Uterus (tissue), 2 donors: Measurements from ENCODE around the gene IKZF3.

Experiments used
- POLR2A ChIP-seq, 2 donors: fragments of 450-650 bp; IDR thresholded peaks; one replicate each; pipeline ENCODE4 v1.6.1; 2016; ENCODE audit warnings: antibody characterized with exemption in 2 of 2, mild to moderate bottlenecking in 1 of 2, moderate library complexity in 1 of 2
- TF ChIP-seq, protein P1 (sequence below), 4 experiments: fragments of 200-600 bp in 2 of 4; fragments of 450-650 bp in 2 of 4; sonication (generic) in 2 of 4; IDR thresholded peaks; one replicate each; pipeline ENCODE4 v1.5.1; 2016 to 2019; ENCODE audit warnings: antibody characterized with exemption in 4 of 4, mild to moderate bottlenecking in 2 of 4, moderate library complexity in 1 of 4

DNA sequence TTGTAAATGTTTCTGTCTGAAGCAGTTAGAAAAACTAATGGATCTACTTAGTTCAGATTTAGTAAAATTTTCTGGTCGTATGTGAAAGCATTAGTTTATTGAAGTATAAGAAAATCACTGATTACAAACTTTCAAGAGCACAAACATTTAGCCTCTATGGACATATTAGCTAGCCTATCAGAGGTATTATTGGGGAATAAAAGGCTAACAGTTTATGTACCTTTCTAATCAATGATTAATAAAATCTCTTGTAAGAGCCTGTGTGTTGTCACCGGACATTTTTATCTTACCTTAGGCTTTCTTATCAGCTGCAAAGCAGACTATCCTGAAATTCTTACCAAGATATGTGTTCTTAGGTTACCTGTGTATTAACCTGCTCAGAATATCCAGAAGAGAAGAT, 25.1 kb upstream of the IKZF3 start:
- TF ChIP-seq, protein P1, sequence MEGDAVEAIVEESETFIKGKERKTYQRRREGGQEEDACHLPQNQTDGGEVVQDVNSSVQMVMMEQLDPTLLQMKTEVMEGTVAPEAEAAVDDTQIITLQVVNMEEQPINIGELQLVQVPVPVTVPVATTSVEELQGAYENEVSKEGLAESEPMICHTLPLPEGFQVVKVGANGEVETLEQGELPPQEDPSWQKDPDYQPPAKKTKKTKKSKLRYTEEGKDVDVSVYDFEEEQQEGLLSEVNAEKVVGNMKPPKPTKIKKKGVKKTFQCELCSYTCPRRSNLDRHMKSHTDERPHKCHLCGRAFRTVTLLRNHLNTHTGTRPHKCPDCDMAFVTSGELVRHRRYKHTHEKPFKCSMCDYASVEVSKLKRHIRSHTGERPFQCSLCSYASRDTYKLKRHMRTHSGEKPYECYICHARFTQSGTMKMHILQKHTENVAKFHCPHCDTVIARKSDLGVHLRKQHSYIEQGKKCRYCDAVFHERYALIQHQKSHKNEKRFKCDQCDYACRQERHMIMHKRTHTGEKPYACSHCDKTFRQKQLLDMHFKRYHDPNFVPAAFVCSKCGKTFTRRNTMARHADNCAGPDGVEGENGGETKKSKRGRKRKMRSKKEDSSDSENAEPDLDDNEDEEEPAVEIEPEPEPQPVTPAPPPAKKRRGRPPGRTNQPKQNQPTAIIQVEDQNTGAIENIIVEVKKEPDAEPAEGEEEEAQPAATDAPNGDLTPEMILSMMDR (IDR thresholded peaks at IDR 0.05), result no peak
- TF ChIP-seq POLR2A (IDR thresholded peaks at IDR 0.05), result no peak
